Activated CD4-positive, CD25-positive, alpha-beta regulatory T cell (primary cell): ENCODE data around the gene MAFB.
"Not testable (repeated sequence)": the region's sequence is repeated elsewhere in the genome, so short reads cannot be mapped to it uniquely, and the experiment has no call there.

Experiments
- DNase-seq, 4 experiments: peaks; one replicate each; lab custom pipeline; 2025; lab: John Stamatoyannopoulos, UW

Gene MAFB

DNA sequence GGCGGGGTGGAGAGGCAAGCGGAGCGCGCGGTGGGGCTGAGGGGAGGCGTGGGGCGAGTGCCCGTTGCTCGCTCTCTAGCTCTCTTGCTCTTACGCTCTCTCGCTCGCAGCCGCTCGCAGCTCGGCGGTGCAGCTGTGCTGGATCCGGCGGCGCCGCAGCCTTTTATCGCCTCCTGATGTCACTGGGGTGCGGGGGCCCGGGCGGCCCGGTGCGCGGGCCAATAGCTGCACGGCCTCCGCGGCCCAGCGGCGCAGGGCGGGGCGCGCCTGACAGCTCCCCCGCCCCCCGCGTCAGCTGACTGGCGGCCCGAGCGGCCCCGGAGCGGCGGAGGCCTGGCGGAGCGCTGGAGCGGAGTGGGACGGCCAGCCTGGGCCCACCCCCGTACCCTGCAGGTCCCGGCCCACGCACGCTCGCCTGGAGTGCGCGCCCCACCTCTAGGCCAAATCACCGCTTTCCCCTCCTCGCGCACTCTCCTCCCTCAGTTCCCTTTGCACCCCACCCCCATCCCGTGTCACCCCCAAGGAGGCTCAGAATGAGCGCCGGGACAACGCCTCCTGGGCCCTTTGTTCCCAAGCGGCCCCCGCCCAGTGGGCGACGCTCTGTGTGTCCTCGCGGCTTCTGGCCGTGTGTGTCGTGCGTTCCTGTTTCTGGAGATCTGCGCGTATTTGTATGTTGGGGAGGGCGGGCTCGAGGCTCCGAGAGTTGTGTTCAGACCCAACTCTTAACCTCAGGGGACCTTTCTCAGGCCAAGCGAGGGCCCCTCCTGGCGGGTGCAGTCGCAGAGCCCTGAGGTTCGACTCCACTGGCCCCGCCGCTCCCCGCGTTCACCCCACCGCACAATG is at the start of gene MAFB:
Gene MAFB, minus strand, starts transcription at position 137 of the 843 bp plus-strand sequence. CDS start 386 bp downstream, outside the sequence.
- no peak for DNase-seq

DNA sequence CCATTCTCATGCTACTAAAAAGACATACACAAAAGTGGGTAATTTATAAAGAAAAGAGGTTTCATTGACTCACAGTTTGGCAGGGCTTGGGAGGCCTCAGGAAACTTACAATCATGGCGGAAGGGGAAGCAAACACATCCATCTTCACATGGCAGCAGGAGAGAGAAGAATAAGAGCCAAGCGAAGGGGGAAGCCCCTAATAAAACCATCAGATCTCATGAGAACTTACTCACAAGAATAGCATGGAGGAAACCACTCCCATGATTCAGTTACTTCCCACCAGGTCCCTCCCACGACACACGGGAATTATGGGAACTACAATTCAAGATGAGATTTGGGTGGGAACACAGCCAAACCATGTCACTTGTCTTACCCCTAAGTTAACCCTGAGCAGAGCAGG is 47.4 kb upstream of the MAFB start:
- DNase-seq: not testable (repeated sequence)

DNA sequence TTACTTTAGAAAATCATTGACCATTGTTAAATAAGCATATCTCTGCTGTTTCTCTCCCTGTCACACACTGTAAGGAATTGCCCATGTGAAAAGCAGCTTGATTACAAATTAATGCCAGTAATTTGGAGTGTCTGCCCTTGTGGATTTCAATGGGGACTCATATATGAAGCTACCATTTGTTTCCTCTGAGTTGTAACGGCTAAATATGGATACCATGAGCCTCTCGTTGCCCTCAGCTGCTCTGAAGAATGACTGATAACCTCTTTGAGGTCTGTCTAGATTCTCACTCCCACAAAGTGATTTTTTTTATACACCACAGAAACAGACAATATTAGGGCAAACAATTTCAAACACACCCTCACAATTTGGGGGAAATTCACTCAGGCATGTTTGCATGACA is 40.0 kb upstream of the MAFB start:
- DNase-seq: no peak

DNA sequence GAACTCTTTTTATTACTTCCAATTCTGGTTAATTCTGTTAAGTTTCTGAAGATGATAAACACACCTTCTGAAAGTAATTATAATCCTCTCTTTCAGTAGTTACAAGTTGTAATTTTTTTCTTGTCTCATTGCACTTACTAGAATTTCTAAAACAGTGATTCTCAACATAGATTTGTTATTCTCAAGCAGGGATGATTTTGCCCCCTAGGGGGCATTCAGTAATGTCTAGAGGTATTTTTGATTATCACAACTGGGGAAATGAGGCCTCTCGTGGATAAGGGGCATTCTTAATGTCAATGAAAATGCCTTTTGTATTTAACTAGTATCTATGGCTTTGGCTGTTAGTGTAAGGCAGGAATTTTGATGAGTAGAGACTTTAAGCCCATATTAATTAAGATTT is 39.4 kb upstream of the MAFB start:
- no peak for DNase-seq

DNA sequence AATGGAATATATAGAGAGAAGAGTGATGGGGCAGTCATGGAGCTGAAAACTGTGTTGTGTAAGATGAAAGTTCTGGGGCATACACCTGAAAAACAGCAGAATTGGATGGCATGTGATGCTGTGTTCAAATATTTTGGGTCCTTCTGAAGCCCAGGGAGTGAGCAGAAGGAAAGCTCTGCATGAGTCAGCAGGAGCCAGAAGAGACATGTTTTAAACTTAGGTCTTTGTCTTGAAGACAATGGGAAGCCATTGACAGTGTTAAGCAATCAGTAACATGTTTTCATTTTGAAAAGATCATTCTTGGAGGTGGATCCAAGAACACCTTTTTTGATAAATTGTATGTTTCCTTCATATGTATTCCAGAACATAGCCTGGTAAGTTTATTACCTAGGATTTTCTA is 38.9 kb upstream of the MAFB start:
- no peak for DNase-seq

DNA sequence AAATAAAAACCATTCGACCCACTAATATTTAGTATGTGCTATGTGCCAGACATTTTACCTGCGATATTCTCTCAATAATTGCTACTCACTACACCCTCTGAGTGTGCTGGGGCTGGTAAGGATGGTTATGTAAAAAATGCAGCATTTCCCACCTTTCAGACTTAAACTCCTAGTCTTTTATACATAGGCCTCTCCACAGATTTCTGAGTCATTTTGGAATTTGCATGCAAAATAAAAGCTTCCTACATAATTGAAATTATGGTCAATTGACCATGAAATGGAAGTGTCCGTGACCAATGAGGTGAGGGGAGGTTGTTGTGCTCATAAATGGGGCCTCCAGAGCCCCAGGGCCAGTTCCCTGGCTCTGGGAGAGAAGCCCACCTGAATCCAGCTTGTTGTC is 37.7 kb upstream of the MAFB start:
- DNase-seq: no peak

DNA sequence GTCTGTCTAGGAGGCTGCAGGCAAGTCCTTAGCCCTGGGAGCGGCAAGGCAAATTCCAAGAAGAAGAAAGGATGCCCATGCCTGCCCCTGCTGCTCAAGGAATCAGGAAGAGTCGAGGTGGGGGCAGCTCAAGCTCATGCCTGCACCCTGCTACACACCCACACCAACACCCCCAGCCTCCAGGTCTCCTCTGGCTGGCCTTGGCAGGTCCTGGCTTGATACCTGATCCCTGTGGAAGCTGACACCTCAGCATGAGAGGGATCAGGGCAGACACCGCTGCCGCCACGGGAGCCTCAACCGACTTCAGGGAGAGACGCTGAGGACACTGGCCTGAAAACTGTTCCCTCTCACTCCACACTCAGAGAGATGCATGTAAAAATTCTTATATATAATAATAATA is 35.5 kb upstream of the MAFB start:
- DNase-seq: no peak

DNA sequence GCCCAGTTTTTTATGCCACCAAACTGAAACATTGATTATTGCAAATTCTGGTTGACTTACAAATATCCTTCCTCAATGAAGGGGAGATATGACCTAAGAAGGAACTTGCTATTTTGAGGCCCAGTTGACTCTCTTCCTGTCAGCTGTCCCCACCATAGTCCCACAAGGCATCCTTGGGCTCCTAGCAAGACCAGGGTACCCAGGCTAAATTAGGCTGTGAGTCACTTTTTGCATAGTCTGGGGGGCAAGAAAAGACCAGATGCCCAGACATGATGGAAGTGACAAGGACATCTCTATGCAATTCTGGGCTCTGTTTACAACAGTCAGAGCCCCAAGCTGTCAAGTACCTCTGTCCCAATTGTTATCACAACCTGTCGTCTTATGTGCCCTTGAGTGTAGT is 31.8 kb upstream of the MAFB start:
- no peak for DNase-seq

DNA sequence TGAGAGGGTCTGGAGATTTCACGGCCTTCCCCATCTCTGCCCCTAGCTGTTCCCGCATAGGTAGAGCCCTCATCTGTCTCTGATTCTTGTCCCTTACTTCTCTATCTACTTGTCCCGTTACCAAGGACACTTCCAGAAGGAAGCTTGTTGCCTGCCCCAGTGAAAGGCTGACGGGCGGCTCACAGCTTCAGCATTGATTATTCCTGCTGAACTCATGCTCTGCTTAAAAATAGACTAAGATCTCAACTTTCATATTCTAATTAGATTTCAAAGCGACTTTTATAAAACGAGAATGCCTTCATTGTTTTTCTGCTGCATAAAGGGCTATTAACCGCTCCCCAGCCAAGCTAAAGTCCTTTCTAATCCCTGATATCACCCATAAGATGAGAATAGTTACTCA is 31.1 kb upstream of the MAFB start:
- no peak for DNase-seq

DNA sequence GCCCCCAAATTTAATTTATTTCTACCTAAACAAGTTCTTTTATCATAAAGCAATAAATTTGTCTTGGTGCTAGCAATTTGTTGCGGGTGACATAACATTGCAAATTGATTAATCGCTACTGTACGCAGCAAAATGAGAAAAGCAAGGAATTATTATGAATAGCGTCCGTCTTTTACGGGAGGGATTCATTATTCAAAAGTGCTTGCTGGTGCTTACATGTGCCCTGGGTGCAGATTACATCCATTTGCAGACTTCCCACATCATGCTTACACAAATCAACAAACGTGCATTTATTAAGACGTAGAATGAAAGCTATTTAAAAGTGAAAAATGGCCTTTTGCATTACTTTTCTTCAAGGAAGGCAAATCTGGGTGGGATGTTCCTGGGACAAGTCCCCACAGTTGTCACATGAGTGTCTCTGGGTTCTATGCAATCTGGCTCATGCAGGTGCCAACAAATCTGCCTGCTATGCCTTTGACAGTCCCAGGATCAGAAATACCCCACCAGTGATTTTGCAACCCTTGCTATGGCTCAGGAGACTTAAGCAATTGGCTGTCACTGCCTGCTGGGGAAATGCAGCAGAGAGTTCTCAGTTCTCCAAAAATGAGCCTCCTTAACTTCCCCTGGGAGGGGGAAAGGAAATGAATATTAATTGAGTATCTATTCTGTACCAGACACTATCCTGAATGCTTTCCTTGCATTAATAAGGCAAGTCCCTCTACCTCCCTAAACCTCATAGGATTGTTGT is 30.1 kb upstream of the MAFB start:
- DNase-seq: no peak

DNA sequence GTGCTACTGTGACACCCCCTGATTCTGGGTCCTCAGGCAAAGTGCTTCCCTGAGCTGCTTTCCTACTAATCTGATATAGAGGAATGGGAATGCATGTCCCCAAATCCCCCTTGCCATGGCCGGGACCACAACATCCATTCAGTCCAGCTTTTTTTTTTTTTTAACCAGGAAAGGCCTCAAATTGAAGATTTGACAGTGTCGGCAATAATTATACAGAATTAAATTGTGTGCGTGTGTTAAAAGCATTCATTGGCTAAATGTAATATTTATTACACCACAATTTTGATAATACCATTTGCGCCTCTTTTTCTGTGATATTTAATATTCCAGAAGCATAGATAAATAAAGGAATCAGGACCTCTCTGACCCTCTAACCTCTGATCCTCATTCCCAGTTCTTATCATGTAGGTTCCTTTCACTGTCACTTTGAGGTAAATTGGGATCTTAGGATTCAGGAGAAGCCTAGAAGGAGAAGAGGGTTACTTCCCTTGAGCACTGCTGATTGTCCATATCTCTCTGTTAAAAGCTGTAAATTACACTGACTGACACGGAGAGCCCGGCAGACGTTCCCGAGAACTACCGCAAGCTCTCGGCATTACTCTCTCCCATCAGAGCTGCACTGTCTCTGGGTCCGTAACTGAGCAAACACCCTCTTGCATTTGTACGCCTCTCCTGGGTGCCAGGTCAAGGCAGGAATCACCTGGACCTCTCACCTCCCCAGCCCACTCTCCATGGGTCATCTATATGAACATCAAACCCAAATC is 29.4 kb upstream of the MAFB start:
- DNase-seq: no peak

DNA sequence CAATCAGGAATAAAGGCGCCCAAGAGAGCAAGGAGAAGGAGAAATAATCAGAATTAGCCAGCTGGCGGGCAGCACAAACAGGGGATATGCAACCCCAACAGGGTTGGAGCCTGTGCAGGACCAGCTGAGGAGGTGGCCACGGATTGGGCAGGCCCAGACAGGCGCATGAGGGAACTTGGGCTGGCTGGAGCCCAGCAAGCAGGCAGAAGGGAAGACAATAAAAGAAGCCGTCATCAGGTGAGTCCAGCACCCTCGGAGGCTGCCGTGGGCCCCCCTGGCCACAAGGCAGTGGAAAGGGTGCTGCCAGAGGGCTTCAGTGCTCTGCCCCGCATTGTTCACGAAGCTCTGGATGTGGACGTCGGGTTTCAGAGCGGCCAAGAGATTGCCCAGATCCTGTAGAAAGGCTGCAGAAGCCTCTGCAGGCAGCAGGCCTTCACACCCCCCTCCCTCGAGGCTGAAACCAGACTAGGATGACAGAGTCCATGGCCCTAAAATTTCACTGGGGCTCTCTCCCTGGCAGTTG is 28.4 kb upstream of the MAFB start:
- no peak for DNase-seq

DNA sequence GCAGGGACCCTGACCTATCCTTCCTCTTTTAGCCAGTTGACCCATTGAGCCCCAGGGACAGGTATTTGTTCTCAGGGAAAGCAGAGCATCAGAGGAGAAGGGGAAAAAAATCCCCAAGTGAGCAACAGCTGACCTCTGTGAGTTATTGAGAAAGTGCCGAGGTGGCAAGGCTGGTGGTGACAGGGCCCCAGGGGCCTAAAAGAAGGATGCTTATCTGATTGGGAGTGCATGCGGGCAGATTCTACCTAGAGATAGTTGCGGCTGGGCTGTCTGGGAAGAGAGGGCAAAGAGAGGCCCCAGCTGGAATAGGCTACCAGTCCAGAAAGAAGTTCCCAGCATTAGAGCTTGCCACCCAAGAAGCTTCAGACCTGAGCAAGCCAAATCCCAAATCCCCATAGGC is 26.5 kb upstream of the MAFB start:
- DNase-seq: no peak

DNA sequence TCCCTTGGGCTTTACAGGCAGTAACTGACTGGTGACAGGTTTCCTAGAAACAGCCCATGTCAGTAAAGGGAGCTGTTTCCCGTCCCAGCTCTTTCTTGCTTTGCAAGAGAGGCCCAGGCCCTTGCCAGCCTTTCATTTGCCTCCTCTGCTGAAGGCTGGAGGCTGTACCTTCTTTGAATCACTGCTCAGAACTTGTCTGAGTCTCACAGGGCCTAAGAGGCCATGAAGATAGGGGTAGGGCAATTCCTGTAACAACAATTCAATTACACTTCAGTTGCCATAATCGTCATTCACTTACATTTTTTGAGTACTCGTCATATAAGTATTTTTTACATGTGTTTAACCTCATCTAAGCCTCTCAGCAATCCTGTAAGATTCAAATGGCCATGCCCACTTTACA is 25.9 kb upstream of the MAFB start:
- DNase-seq: no peak

DNA sequence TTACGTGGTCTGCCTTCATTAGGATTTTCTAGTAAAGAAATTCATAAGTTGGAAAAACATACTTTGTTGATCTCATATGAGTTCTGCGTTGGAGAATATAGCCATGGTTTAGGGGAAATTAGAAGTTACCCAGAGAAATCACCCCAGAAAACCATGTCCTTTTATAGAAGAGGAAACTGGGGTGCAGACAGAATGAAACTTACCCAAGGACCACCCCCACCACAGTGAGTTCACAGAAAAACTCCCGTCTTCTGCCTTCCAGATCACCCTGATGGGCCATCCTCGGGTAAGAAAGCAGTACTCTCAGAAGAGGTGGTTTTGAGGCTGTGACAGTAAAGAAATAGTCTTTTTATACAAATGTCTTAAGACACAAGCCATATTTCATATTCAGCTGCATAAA is 25.1 kb upstream of the MAFB start:
- no peak for DNase-seq

DNA sequence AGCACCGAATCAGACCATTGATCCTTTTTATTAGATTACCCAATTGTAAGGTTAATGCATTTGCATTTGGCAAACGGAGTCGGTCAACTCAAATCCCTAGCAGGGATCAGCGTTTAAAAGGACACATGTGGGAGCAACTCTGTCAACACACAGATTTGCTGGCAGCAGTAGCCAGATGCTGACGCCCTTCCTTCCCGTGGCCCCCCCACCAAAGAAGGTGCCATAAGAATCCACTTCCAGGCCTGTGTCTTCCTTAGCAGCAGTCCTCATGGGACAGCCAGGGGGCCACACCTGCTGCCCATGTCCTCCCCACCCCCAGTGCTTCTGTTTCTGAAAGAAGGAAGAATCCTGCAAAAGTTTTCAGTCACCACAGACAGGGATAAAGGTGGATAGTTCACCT is 24.5 kb upstream of the MAFB start:
- no peak for DNase-seq

DNA sequence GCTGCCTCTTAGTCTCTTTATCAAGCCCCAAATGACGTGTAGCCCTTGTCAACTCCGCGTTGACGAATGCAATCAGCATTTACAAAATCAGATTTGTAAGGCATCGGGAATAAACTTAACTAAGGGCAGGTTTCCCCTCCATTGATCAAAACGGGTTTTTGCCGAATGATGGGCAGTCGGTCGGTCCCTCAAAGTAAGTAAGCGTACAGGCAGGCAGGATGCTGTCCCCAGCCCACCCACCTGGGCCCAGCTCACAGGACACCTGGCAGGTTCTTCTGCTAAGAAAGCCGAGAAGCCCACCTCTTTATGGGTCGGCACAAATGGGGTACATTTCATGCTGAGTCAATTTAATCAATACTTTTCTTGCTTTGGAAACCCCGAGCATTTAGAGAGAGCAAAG is 22.0 kb upstream of the MAFB start:
- no peak for DNase-seq

DNA sequence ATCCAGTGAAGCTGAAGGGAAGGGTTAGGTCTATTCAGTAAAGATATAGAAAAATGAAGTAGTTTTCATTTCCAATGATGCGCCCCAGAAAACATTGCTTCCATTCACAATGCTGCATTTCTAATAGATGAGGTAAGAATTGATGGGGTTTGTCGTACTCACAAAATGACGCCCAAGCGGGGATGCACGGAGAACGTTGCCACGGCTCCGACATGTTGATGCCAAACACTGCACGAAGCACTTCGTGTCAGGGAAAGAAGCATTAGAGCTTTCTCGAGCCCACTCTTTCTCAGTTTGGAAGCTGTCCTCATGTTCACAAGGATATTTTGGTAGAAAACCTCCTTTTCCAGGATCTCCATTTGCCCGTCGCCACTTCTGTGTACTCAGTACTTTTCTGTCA is 21.6 kb upstream of the MAFB start:
- no peak for DNase-seq

DNA sequence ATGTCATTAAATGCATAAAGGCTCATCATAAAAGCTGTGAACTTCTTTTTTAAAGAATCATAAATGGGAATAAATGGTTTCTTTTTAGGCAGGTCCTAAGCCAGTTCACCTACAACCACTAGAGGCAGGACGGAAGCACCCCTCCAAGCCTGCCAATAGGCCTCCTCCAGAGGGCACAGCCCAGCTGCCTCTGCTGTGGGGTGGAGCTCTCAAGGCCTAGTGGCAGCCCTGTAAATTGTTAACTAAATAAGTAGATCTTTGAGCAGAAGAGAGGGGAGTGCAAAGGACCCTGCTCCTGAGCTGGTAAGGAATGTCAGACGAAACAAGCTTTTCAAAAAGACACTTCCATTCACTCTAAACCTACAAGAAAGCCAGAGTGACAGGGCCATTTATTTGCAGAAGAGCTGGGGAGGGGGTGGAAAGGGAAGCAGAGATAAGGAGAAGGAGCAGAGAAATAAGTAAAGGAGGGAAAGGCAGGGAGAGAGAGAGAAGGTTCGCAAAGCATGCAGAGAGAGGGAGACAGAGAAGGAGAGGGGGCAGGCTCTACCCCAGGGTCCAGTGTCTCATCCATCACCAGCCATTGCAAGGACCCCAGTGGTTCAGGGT is 18.0 kb upstream of the MAFB start:
- DNase-seq: no peak

DNA sequence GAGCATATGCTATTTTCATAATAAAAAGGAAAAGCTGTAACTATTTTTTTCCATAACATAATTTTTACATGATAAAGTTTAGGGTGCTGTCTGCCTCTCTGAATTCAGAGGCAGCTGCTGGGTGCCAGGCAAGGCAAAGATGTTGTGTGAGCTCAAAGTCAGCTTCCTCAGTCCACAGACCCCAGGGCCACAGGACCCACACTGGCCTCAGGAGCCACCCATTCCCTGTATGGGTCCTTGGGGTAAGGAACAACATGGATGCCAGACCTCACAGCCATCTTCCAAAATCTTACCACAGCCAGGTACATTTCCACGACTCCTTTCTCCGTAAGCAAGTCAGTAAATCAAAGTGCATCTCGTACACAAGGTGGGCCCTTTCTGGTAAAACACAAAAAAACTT is 16.4 kb upstream of the MAFB start:
- no peak for DNase-seq

DNA sequence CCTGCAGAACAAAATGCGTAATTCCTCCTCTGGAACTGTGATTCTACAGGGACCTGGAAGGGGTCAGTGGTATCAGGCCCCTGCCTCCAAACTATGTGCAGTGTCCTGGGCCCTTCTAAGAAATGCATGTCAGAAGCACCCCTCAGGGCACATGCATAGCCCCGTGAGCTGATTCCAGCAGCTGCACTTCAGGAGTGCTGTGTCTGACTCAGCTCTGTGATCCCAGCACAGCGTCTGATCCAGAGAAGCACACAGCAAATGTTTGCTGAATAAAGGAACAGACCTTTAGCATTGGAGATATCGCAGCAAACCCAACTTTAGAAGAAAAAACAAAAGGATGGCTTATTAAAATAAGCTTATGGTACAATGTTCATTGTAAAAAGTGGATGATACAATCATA is 15.8 kb upstream of the MAFB start:
- no peak for DNase-seq

DNA sequence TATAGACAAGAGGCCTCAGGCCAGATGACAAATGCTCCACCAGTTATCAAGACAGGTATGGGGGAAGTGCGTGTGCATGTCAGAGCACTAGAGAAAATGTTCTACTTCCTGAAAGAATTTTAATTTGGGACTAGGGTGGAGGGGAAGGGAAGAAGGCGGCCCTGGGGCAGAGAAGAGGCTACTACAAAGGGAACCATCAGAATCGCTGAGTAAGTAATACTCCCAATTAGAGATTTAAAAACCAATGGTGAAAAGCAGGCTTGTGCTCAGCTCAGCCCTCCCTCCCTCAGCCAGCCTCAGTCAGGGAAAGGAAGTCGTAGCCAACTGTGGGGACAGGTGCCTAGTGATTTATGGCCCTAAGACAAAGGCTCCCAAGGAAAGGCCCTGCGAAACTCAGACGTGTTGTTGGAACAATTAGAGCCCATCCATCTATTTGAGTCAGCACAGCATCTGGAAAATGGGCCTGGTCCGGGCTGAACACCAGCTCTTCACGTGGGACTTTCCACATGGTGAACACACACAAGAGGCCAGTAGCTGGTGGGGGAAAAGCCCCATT is 15.0 kb upstream of the MAFB start:
- no peak for DNase-seq
